GM21447 (cell line): ENCODE measurements around the gene RIN3.
A peak's percentile ranks its signal among the peaks of the same experiment; 100 is the strongest.

ENCODE experiments used
- ATAC-seq: cut with Tn5 transposase; IDR thresholded peaks from one replicate; pipeline ENCODE4 v1.9.1; 2021; ENCODE audit not compliant: unreplicated experiment

Gene RIN3

DNA sequence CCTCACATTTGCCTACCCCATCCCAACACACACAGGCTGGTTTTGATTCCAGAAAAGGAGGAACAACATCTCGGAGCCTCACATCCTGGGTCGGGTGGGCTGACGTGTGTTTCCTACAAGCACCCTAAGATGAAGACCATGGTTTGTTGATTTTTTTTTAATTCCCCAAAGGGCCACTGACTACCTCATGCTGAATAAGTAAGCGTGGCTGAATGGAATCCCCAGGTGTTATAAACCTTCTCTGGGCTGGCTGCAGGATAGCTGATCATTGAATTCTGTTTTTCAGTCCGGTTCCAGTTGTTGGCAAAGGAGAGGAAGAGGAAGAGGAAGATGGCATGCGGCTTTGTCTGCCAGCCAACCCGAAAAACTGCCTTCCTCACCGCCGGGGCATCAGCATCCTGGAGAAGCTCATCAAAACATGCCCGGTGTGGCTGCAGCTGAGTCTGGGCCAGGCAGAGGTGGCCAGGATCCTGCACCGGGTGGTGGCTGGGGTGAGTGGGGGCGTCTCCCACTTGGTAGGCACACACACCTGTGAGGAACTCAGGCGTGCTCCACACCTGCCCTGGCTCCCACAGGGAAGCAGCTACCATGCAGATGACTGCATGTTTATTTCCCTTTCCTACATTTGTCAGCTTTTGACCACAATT, 42.0 kb downstream of the RIN3 start:
- no peak for ATAC-seq

- ATAC-seq: no peak
These were observed 42.7 kb downstream of the RIN3 start for GRCh38 chr14:92556255-92556741.

GRCh38 chr14:92556863-92557543, 43.4 kb downstream of the RIN3 start:
- ATAC-seq: no peak

GRCh38 chr14:92557544-92557912, 43.9 kb downstream of the RIN3 start:
- no peak for ATAC-seq

- no peak for ATAC-seq
These were observed 44.7 kb downstream of the RIN3 start for GRCh38 chr14:92558319-92558718.

- ATAC-seq: no peak
These were observed 45.9 kb downstream of the RIN3 start for GRCh38 chr14:92559486-92559885.

- no peak for ATAC-seq
These were observed 46.7 kb downstream of the RIN3 start for GRCh38 chr14:92560106-92560865.

DNA sequence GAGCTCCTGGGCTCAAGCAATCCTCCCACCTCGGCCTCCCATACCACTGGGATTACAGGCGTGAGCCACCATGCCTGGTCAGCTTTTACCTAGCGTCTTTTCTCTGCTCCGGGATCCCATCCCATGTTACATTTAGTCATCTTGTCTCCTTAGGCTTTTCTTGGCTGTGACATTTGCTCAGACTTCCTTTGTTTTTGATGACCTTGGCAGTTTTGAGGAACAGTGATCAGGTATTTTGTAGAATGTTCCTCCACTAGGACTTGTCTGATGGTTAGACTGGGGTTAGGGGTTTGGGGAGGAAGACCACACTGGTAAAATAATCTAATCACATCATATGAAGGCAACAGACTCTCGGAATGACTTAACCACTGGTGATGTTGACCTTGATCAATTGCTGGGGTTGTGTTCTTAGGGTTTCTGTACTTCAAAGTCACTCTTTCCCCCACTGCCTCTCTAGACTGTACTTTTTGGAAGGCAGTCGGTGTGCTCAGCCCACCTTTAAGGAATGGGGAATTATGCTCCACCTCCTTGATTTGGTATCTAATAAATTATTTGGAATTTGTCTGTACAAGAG, 48.4 kb downstream of the RIN3 start:
- no peak for ATAC-seq

- ATAC-seq: peak; percentile 77
These were observed 49.8 kb downstream of the RIN3 start for GRCh38 chr14:92563359-92563758.

- ATAC-seq: no peak
These were observed 50.2 kb downstream of the RIN3 start for GRCh38 chr14:92563765-92564285.

DNA sequence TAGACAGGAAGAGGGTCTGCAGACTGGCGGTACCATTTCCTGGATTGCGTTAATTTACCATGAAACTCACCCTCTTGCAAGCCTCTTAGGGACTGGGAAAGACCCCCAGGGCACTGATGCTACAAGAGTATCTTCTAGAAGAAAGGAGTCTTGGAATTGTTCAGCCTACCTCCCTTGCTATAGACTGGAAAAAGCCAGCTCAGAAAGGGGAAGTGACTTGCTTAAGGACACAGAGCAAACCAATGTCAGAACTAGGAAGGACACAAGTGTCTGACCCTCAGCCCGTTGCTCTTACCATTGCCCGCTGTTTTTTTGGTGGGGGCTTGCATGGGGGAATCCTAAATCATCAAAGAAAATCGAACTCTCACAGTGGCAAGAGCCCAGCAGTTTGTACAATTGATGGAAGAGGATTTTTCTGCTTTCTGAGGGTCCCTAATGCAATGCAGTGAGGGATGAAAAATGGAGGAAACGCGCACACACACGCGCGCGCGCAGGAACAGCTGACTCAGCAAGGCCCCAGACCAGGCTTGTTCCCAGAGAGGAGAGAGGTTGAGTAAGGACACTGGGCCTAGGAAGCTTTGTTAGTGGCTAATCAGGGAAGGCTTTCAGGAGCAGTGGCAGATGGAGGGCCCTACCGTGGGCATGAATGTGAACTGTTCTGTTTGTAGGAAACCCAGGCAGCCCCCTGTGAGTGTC, 50.9 kb downstream of the RIN3 start:
- no peak for ATAC-seq

GRCh38 chr14:92565040-92565717, 51.6 kb downstream of the RIN3 start:
- ATAC-seq: no peak

DNA sequence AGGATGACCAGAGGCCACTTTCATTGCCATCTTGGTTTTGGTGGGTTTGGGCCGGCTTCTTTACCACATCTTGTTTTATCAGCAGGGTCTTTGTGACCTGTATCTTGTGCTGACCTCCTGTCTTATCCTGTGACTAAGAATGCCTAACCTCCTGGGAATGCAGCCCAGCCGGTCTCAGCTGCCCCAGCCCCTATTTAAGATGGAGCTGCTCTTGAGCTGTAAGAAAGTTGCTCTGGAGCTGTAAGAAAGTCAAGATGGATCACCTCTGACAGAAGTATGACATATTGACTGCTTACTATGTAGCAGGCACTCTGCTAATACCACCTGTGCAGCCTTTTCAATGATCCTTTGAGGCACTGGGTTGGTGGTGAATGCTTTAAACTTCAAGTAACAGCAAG, 52.1 kb downstream of the RIN3 start:
- no peak for ATAC-seq

DNA sequence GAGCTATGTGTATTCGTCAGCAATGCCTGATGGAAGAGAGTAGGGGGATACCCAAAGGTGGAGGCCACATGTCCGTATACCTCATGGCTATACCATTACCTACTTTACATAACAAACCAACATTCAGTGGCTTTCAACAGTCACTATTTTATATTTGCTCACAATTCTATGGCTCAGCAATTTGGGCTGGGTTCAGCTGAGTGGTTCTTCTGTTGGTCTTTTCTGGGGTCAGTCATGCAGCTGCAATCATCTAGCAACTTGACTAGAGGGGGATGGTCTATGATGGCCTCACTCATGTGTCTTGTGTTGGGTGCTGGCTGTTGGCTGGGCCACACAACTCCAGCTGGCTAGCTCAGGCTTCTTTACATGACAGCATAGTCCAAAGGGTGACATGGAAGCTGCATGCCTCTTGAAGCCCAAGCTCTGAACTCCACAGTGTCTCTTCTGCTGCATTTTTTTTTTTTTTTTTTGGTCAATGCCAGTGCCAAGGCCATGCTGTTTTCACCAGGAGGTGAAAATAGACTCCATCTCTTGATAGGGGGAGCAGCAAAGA, 53.7 kb downstream of the RIN3 start:
- no peak for ATAC-seq

DNA sequence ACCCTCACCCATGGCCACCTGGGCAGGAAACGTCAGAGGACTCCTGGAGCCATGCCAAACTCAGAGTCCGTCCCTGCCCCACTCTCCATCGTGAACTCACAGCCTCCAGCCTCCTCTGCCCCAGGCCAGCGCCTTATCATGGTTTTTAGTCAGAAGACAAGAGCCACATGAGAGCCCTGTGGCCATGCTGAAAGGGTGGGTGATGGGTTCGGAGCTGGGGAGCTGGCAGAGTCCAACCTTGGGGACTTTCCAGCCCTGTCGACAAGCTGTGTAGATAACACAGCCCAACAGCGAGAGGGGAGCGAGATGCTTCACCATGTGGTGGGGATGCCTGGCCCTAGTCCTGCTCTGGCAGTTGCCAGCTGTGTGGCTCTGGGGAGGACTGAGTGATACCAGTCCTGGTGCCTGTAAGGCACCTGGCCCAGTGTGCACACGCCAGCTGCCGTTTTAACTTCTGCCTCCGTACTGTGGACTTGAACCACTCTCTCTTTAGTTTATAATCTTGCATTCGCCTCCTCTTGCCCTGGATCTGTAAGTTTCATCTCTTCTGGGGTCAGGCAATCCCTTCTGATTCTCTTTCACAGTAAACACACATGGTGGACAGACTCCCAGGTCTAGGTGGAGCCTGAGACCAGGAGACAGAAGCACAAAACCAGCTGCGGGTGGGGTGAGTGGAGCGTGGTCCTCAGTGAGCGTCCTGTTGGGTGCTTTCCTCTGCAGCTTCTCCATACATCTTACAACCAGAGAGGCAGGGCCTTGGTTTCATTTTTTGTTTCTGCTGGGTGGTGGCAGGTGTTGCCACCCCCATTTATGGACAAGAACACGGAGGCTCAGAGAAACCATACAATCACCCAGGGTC, 55.3 kb downstream of the RIN3 start:
- ATAC-seq: peak; percentile 85

DNA sequence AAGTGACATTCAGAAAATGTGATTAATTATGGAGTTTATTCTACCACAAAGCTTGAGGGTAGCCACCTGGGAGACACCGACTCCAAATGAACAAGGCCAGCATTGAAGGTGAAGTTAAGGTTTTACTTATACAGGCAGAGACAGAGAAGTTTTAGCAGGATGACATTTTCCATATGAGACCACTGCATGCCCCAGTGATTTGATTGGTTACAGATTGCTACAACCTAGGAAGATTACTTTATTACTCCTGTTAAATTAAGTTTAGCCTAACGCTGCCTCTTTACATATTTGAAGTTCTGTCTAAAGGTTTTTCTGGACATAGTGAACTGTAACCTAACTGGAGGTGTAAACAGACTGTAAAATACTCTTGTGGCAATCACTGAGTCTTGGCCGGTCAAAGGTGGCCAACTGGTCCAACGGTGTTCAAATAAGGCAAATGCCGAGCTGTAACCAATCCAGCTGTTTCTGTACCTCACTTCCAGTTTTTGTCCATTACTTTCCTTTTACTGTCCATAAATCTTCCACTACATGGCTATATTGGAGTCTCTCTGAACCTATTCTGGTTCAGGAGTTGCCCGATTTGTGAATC, 57.2 kb downstream of the RIN3 start:
- ATAC-seq: no peak

DNA sequence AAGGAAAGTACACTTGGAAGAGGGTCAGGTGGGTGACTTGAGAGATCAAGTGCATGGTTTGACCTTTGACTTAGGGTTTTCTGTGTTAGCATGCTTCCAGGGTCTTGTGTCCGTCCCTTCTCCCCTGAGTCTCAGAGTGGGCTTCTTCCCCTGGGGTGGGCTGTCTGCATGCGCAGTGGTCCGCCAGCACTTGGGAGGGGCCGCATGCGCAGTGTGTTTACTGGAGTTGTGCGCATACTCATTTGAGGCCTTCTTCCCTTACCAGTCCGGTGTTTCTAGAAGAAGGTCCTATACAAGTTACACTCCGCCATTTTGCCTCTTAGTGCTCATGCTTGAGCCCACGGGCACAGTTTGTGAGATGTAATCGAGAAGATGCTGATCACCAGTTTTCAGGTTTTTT, 58.5 kb downstream of the RIN3 start:
- no peak for ATAC-seq

DNA sequence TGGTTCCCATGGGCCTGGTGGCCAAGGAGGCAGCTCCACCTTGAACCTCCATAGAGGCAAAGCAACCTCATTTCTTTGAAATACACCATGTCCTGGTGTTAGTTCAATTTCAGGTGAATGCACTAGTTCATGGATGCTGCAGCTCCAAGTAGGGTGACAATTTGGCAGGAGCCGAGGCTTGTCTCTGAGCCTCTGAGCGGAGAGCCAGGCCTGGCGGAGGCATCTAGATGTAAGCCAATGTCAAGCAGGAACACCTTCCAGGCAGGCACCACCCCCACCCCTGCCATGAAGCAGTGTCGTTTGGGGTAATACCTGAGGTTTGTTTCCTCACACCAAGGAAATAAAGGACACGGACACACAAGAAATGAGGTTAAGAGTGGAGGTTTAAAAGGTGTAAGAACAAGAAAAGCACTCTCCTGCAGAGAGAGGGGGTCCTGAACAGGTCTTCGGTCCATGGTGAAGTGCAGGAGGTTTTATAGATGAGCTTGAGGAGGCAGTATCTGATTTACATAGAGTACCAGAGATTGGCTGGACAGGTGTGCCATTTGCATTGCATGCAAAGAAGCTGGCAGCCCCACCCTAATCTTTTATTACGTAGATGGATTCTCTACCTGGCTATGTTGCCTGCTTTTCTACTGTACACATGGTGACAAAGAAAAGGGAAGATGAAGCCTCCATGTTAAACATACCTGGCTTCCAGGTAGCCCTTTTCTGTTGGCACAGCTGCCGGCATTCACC, 60.3 kb downstream of the RIN3 start:
- no peak for ATAC-seq
